Keratinocyte (primary cell): ENCODE results near the gene MYADML2.

Experiments
- CTCF ChIP-seq, 3 experiments: IDR thresholded peaks in 1 of 3; conservative IDR thresholded peaks in 1 of 3; optimal IDR thresholded peaks in 1 of 3; 2 replicates in 2 of 3; 3 replicates in 1 of 3; pipeline versions ENCODE3 to v1.5.1; 2011; ENCODE audit warnings: low read length in 3 of 3, mild to moderate bottlenecking in 3 of 3, moderate library complexity in 2 of 3, control low read depth in 1 of 3, inconsistent platforms in 1 of 3; ENCODE audit not compliant: insufficient read depth in 2 of 3; ENCODE audit errors: extremely low read depth in 1 of 3
- EZH2 ChIP-seq: IDR thresholded peaks from one replicate; pipeline ENCODE4 v1.6.1; 2012; ENCODE audit warnings: inconsistent platforms, mild to moderate bottlenecking, low read length, moderate library complexity

DNA sequence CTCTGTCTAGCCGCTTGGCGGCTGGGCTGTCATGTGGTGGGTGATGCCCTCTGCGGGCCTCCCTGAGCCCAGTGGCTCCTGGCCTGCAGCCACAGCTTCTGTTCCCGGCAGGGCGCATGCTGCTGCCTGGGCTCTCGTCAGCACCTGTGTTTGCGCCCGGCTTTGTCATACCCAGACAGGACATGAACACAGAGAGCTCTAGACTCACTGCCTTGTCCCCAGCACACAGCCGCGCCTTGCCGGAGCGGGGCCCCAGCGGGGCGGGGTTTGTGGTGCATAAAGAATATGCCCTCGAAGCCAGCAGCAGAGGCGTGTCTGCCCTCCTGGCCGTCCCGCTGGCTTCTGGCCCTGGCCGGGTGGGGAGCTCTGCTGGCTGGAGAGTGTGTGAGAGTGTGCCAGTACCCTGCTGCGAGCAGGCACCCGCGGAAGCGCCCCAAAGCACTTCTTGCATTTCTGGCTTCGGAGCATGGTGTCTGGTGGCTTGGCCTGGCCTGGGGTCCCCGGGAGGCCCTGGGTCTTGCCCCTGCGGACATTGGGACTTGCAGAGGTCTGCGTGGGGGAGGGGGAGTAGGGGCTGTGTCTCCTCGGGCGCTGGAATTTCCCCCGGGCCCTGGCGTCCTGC is 44.8 kb upstream of the MYADML2 start:
- TF ChIP-seq CTCF (optimal IDR thresholded peaks at IDR 0.05 in 1 of 3, IDR thresholded peaks at IDR 0.05 in 1 of 3, conservative IDR thresholded peaks at IDR 0.05 in 1 of 3; ENCODE audit: extremely low read depth in 1 of 3, insufficient read depth in 2 of 3, low read length in 3 of 3) (no peak), EZH2 (no peak)
